Left kidney (tissue), 2 donors: ENCODE data around the gene MBTPS1. TPM values are rescaled to one million over a fixed set of nuclear protein-coding genes. Genes with fewer than 3 reads are reported as not detected.

ENCODE experiments used
- DNase-seq: peaks from one replicate; pipeline ENCODE4 v3.0.0-alpha.2; 2013
- polyA plus RNA-seq: library from polyadenylated mRNA; unstranded; fragments of 120-200 nt; gene quantifications from one replicate; pipeline ENCODE4 v1.2.1, GENCODE V29; 2013; ENCODE audit not compliant: insufficient read length

MBTPS1 gene
- polyA plus RNA-seq, 1 donor: 110 TPM

DNA sequence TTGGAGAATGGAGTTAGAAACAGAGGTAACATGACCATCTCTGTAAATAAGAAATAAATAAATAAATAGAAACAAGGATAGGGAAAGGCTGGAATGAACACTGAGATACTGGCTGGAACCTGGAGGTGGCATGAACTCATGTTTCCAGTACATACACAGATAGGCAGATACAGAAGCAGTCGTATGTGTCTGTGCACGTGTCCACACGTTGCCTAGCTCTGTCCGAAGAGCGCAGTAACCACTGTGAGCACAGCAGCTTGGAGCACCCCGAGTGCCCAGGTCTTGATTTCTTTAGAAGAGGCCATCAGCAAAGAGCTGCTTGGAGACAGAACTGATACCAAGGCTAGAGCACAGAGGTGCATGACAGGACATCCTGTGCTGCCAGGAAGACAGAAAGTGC is 37.1 kb downstream of the MBTPS1 start:
- DNase-seq: no peak

DNA sequence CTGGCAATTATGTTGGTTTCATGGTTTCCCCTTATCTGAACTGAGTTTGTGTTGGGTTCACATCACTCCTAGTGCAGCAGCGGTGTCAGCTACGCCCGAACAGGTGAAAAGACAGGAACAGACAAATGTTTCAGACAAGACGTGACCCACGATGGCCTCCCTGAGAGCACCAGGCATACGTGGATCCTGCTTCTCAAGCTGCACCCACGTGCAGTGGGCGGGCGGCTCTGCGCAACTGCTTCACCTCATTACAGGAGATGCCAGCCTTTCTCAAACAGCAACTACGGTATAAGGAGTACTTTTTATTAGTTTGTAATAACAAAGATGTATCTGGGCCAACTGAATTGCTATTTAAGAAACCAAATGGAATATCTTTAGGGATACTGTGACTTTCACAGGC is 41.4 kb downstream of the MBTPS1 start:
- DNase-seq: no peak

DNA sequence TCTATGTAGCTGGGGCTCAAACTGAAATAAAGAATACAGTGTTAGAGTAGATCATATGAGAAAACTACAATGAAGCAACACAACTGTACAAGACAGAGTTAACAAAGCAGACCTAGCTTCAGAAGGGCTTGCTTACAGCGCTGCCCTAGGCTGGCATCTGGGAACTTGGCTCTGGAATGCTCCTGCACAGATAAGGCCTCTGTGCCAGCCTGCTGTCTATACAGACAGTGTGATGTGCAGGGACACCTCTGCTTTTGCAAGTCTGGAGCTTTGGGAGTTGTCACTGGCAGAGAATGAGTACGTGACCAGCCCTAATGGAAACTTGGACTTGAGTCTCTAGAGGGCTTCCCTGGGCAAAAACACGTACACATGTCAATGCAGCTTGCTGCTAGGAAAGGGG is 42.0 kb downstream of the MBTPS1 start:
- no peak for DNase-seq

DNA sequence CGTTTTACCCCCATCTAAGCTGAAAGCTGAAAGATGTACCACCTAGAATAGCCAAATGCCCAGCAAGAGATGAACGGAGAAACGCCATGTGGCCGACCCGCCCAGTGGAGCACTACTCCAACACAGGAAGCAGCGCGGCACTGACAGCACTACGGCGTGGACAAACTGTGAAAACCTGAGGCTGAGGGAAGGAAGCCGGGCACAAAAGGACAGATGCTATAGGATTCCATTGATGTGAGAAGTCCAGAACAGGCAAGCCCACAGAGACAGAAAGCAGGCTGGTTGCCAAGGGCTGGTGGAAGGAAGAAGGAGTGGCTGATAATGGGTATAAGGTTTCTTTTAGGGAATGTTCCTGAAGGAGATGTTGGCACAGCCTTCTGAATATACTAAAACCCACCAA is 44.7 kb downstream of the MBTPS1 start:
- DNase-seq: no peak

DNA sequence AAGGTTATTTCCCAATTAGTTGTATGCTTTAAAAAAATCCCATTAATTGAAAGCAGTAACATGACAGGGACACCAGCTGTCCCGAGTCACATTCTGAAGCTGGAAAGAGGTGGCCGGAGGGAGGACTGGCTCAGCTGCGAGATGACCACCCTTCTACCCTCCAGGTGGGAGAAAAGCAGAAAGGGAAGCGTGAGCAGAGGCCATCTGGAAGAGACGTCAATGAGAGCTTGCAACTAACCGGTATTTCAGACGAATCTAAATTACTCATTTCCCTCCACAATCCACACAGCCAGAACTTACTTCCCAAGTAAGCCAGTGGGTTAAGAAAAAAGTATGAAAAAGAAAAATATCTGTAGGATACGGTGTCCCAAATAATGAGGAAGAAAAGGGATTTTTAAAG is 45.6 kb downstream of the MBTPS1 start:
- DNase-seq: no peak

DNA sequence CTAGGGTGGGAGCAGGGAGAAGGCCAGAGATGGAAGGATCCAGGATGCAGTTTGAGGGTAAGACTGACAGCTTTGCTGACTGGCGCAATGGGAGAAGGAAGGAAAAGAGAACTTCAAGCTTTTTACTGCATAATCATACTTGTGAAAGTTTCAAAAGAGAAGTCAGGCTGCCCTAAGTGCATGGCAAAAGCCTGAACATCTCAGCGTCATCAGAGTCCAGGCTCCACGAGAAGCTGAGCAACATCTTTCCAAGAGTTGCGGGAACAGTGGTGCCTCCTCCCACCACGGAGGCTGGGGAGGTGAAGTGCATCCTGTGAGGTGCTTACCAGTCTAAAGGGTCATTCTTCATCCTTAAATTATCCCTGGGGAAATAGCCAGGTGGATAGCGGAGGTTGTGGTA is 47.2 kb downstream of the MBTPS1 start:
- no peak for DNase-seq

DNA sequence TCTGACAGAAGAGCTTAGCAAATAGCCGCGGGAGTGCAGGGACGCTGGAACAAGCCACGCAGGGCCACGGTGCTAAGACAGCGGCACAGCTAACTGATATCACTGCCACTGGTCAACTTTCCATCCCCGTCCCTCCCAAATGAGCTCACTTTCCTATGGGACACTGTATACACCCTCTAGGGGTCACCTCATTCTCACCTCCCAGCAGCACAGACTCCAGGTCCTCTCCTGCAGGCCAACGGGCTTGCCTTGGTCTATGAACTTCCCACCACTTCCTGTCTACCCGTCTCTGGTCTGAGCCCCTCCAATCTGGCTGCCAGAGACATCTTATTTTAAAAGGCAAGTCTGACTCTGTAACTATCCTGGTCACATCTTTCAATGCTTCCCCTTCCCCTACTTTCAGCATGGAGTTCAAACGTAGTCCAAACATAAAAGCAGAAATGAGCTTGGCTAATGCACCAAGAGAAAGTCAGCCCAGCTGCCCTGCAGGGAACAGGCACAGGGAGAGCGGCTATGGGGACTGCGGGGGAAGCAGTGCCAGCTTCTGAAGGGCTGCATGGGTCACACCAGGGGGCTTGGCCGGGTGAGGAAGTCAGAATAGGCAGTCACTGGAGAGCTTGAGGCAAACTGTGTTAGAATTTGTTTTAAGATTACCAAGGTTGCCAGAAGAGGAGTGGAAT is 47.8 kb downstream of the MBTPS1 start:
- no peak for DNase-seq

DNA sequence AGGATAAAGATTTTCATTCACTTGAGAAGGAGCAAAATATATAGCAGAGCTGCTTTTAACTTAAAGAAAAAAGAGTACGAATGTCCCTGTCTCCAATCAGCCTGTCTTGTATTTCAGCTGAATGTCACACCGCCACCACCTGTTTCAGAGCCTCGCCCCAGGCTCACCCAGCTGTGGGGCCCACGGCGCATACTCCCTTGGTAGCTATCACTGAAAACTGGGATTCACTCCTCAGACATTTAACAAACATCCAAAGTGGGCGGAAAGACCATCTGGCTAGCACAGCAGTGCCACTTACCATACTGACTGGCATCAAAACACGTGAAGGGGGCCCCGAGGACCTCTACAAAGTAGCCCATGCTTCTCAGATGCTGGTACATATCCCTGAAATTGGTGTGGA is 48.7 kb downstream of the MBTPS1 start:
- DNase-seq: no peak

DNA sequence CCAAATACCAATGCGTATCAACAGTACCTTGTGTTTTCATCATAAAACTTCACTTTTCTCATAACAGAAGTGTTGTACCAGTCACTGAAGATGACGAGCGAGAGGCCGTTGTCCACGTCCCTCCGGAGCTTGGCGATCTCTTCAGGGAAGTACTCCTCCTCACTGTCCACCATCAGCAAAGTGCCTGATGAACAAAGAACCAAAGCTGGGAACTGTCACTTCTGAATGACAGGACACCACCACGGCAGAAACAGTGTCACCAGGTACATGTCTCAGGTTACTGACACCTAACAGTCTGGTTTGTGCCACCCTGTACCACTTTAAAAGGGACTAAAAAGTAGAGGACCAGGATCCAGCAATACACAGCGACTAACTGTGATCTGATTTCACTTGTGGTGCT is 49.1 kb downstream of the MBTPS1 start:
- no peak for DNase-seq

DNA sequence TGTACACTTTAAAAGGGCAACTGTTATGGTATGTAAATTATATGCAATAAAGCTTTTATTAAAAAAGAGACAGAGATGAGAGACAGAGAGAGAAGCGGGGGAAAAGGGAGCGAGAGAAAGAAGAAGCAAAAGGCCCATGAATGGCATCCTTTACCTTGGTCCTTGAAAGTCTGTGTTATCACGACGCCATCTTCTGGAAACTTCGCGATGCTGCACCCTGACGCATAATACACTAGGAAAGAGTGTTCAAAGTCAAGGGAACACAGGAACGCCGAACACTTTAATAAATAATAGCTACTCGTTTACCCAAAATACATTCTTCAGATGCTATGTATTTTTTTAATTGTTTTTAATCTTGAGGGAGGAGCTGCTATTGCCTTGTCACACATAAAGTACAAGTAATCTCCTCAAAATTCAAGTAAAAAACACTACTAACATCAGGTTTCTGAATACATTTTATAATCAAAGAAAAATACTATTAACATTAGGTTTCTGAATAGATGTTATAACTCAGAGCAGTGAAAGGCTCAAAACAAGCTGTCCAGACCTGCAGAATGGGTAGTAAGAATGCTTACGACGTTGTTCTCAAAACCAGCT is 51.1 kb downstream of the MBTPS1 start:
- DNase-seq: peak; percentile 44

DNA sequence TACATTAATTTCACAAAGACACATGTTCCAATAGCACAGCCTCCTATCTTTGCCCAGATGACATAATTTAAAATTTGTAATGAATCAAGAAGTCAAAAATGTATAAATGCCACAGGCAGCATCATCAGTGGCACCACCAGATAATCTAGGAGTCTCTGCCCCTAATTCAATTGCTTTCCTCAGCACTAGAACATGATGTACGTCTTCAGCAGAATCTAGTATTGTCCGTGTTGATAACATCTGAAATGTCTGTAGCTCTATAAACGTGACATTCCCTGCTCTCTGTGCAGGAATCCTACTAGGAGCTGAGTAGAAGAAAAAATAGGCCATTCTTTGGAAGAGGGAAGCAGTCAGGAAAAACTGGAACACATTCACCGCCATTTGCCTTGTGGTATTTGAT is 52.8 kb downstream of the MBTPS1 start:
- no peak for DNase-seq

DNA sequence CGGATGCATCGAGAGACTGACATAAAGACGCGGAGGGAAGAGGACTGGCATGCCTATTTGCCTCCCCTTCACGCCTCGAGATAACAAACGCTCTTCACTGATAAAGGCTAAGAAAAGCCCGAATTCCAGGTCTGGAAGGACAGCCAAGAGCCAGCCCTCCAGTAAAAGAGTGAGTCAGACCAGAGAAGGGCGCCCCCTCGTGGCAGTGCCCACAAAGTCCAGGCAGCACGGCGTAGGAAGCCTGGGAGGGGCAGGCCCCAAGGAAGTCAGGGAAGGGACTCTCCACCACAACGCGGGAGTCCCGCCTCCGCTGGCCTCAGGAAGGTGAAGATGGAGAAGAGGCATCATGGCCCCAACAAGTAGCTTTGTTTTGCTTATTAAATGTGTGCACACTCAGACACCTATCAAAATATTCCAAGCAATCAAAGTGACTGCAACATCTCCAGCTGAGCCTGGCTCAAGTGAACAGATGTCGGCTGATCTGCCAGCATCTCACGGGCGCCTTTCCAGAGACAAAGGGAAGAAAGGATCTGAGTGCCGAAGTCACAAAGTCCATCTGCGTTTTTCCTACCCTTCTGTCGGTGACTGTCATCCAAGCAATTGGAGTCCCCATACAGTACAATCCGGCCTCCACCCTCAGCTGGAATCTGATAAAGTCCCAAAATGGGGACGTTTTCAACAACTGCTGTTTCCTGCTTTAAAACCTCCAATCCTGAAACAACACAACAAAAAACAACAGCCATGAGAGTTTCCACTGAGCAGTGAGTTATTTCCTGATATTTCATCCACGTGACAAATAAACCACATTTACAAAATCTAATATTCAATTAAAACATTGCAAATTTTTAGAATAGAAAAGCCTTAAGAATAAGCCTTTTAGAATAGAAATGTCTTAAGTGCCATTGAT is 53.8 kb downstream of the MBTPS1 start:
- peak; percentile 52 for DNase-seq

DNA sequence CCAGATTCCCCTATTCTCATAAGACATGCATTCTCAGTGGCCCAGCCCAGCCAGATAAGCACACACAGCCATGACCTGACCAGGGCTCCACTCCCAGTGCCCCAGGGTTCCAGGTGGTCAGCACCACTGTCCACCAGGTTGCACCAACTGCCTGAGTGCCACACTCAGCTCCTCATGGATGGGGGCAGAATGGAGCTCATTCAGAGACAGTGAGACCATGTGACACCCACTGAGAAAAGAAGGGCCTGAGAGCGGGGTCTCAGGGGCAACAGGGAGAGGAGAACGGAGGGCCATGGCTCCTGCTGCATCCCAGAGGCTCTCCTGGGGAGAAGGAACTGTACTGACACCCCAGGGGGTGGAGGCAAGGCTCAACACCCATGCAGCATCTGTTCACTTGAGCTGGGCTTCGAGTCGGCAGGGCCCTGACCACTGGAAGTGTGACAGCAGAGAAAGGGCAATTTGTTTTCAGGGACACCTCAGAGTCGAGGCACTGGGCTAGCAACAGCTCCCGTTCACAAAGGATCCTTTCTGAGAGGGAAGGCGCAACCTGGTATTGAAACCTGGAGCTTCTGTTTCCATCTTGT is 55.4 kb downstream of the MBTPS1 start:
- DNase-seq: no peak

DNA sequence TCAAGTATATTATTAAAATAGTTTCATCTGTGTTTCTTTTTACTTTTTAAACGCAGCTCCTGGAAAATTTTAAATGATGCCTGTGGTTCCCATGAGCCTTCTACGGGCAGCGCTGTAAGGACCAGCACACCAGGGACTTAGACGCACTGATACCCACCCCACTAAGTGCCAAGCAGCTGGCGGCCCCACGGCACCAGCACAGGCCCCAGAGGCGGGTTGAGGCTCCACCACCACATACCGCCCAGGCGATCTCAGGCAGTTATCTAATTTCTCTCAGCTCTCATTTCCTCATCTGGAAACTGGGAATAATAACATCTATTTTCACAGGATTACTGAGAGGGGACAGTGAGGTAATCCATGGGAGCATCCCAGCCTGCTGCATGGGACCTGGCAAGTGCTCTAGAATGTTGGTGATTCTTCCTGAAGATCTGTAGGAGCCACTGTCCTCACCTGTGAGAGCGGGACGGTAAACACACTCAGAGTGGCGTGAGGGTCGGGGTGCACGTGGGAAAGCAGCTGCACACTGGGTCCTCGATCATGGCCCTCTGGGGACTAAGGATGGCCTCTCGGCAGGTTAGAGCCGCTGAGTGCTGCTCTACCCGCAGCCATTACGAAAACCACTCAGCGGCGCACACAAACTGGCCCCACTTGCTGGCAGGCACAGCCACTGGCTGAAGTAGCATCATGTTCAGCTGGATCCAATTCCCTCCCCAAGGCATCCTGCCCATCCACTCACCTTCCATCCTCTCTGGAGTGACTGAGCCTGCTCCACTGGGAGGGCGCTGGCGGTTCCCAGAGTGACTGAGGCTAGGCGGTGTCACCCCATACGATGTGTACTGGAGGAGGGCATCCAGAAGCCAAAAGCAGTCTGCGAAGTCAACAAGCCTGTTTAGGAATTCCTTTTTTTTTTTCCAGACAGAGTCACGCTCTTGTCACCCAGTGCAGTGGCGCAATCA is 56.5 kb downstream of the MBTPS1 start:
- DNase-seq: no peak

DNA sequence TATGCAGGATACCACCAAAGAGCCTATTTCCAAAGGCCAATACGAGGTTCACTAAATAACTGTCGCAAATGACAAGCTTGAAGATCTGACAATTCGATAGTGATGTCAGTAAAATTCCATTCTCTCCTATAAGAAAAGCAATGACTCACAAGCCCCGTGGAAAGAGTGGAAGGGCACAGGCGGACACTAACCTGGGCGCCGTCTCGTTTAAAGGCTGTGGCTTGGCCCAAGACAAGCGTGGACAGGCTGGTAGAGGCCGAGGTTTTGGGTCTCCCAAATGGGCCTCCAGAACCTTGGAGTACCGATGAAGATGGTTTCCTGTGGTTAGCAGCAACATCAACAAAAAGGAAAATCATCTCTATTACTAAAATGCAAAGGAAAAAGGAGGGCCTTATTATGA is 57.6 kb downstream of the MBTPS1 start:
- no peak for DNase-seq

DNA sequence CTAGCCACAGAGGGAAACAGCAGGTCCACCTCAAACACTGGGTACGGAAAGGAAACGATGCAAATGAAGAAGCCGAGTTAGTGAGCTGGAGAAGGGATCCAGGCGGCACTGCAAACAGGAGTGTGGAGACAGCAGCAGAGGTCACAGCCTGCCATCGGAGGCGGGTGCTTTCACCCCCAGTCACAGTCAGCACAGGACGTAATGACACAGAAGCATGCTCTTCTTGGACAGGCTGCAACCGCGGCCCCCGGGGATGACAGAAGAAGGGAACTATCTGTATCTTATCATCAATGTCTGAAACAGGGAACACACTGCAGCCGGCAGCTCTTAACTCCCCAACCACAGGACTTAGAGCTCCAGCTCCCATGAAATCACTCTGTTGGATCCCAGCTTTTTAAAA is 58.1 kb downstream of the MBTPS1 start:
- DNase-seq: no peak

DNA sequence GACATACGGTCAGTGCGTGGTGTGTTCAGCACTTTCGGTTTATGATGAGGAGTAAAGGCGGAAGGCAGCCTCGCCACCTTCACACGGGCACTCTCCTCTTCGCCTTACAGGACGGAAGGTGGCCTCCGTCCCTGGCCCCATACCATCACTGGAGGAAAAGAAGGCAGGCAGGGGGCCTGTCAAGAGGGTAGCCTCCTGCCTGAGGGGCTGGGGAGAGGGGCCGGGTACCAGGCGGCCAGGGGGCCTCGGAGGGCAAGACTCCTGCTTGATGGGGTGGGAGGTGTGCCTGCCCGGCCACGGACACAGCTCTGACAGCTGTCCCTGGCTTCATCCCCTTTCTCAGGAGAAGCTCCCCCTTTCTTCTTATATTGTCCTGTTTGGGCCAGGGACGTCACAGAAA is 58.5 kb downstream of the MBTPS1 start:
- no peak for DNase-seq

DNA sequence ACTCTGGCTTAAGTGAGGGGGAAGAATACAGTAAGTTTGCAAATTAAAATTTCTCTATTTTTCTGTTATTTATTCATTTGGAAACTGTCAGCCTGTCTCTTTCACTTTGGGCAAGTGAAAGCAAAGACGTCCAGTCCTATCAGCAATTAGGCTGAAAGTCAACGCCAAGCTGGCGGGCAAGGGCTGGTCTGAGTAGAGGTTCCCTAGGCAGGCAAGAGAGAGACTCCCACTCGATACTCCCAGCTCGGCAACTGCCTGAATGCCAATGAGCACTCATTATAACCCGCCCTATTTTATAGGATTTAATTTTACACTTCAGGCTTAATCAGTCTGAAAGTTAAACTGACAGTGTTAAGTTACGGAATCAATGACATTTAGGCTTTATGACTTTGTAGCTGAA is 59.8 kb downstream of the MBTPS1 start:
- no peak for DNase-seq

DNA sequence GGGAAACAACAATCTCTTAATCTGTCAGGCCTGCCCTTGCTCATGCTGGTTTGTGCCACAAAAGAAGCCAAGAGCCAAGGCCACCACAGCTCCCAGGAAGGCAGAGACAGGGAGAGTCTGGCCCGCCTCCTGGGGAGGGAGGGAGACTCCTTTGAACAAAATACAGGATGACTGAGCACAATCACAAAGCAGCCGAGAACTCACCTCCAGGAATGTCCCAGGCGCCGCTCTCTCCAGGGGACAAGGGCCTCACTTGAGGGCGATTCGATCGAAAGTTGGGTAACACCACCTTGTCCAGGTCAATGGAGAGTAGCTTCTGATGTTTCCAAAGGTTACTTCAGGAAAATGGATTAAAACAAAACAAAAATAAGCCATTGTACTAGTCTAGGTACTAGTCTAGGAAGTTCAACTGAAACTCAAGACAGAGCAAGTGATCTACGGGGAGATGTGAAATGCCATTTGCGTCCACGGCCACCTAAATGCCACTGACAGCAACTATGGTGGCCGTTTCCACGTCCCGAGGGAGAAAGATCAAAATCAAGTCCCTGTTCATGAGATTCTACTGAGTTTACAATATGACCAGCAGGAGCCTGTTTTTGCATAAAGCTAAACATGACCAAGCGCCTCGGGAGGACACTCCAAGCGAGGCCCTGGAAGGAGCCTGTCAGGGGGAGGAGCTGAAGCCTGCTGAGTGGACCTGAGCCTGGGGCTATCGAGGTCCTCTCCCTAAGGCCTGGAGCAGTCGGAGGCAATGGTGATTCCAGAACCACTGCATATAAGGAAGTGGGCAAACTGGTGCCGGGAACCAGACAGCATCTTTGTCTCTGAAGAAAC is 60.7 kb downstream of the MBTPS1 start:
- DNase-seq: no peak

DNA sequence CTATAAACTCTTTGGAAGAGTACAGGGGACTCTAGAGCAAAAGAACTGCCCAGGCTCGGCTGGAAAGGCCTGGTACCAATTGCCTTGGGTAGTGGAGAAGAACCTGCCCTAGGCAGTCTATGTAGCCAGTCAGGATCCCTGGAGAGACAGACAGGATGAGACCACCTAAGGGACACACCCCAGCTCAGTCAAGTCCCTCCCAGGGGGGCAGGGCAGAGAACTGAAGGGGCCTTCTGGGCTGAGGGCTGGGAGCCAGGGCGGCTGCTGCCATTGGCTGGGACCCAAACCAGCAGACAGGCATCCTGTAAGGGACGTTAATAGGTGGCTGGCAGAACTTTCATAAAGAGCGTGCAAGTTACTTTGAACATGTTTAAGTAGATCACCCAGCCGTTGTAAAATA is 61.4 kb downstream of the MBTPS1 start:
- no peak for DNase-seq

DNA sequence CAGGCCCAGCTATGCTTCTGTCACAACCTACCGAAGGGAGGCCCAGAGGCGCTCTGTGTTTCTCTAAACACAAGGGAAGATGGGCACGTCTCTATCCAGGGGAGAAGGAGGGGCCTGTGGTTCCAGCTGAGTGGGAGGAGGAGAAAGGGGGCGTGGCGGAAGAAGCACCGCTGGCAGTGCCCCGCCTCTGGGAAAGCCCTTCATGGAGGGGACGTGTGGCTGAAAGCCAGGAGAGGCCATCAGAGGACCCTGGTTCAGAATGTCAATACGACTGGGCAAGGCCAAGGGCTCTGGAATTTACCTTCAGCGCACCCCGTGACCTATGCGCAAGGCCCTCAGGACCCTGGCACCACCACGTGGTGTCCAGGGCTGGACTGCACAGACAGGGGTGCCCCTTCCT is 61.8 kb downstream of the MBTPS1 start:
- no peak for DNase-seq
